WTC11 (cell line): ENCODE data around the gene ECT2. TPM values are rescaled to one million over a fixed set of nuclear protein-coding genes. Genes with fewer than 3 reads are reported as not detected.

ENCODE experiments used
- ATAC-seq: fragments of 200-7000 bp; cut with Tn5 transposase; 2 replicates; pipeline ENCODE4 v1.10.0; 2021; ENCODE audit warnings: mild to moderate bottlenecking, moderate library complexity
- CTCF ChIA-PET: fragments of 300-600 bp; sonication (Branson Sonifier 250); formaldehyde crosslinking; loops from one replicate; lab custom pipeline; 2021; ENCODE audit warnings: antibody characterized with exemption; lab: Charles Lee
- POLR2A ChIA-PET: fragments of 350-600 bp; sonication (Branson Sonifier 250); formaldehyde crosslinking; loops from one replicate; lab custom pipeline; 2021; ENCODE audit warnings: antibody characterized with exemption; lab: Charles Lee
- DNase-seq: peaks from one replicate; pipeline ENCODE4 v3.0.0; 2021; ENCODE audit warnings: low spot score
- H3K27ac Mint-ChIP-seq: 2 replicates; pipeline ENCODE4 v1.8.0; 2021; ENCODE audit warnings: mixed read lengths
- H3K27me3 Mint-ChIP-seq: 2 replicates; pipeline ENCODE4 v1.8.0; 2021; ENCODE audit warnings: low read depth, mild to moderate bottlenecking, moderate library complexity, mixed read lengths
- H3K36me3 Mint-ChIP-seq: 2 replicates; pipeline ENCODE4 v1.8.0; 2021; ENCODE audit warnings: mixed read lengths
- H3K4me1 Mint-ChIP-seq: 2 replicates; pipeline ENCODE4 v1.8.0; 2022; ENCODE audit warnings: mixed read lengths
- H3K4me3 Mint-ChIP-seq: 2 replicates; pipeline ENCODE4 v1.8.0; 2021; ENCODE audit warnings: mild to moderate bottlenecking, moderate library complexity, mixed read lengths
- H3K9me3 Mint-ChIP-seq: 2 replicates; pipeline ENCODE4 v1.8.0; 2021; ENCODE audit warnings: mixed read lengths
- CBFB ChIP-seq: sonication (generic); formaldehyde crosslinking; IDR thresholded peaks from 2 replicates; pipeline ENCODE4 v1.8.1; 2022; ENCODE audit warnings: mild to moderate bottlenecking, low read depth, missing genetic modification reagents
- CTCF ChIP-seq: fragments of 200-600 bp; IDR thresholded peaks from 2 replicates; pipeline ENCODE4 v1.8.0; 2022; ENCODE audit warnings: antibody characterized with exemption
- E2F1 ChIP-seq: sonication (generic); formaldehyde crosslinking; IDR thresholded peaks from 2 replicates; pipeline ENCODE4 v1.8.0; 2022; ENCODE audit warnings: mild to moderate bottlenecking, missing genetic modification reagents
- E2F5 ChIP-seq: sonication (generic); formaldehyde crosslinking; IDR thresholded peaks from 2 replicates; pipeline ENCODE4 v1.8.1; 2022; ENCODE audit warnings: mild to moderate bottlenecking, moderate library complexity, missing genetic modification reagents
- ELF4 ChIP-seq: sonication (generic); formaldehyde crosslinking; IDR thresholded peaks from 2 replicates; pipeline ENCODE4 v1.8.1; 2022; ENCODE audit warnings: low read depth, mild to moderate bottlenecking, moderate library complexity, missing genetic modification reagents
- GABPB1 ChIP-seq: sonication (generic); formaldehyde crosslinking; IDR thresholded peaks from 2 replicates; pipeline ENCODE4 v1.8.1; 2023; ENCODE audit warnings: mild to moderate bottlenecking, missing genetic modification reagents
- HMGA2 ChIP-seq: fragments of 250-450 bp; sonication (Bioruptor Pico); IDR thresholded peaks from 2 replicates; pipeline ENCODE4 v1.4.0; 2021; ENCODE audit warnings: mild to moderate bottlenecking, moderate library complexity
- JUN ChIP-seq: sonication (generic); formaldehyde crosslinking; IDR thresholded peaks from 2 replicates; pipeline ENCODE4 v1.8.0; 2023; ENCODE audit warnings: mild to moderate bottlenecking, missing genetic modification reagents
- MLX ChIP-seq: sonication (generic); formaldehyde crosslinking; IDR thresholded peaks from 2 replicates; pipeline ENCODE4 v1.8.1; 2023; ENCODE audit warnings: mild to moderate bottlenecking, missing genetic modification reagents, moderate library complexity
- MYBL2 ChIP-seq: sonication (generic); formaldehyde crosslinking; IDR thresholded peaks from 2 replicates; pipeline ENCODE4 v1.8.1; 2023; ENCODE audit warnings: mild to moderate bottlenecking, moderate library complexity, missing genetic modification reagents
- NFATC4 ChIP-seq: fragments of 250-450 bp; sonication (Bioruptor Pico); IDR thresholded peaks from 2 replicates; pipeline ENCODE4 v1.9.0; 2021; ENCODE audit warnings: mild to moderate bottlenecking
- PRRX2 ChIP-seq: fragments of 250-450 bp; sonication (Bioruptor Pico); IDR thresholded peaks from 2 replicates; pipeline ENCODE4 v1.8.0; 2021; ENCODE audit warnings: mild to moderate bottlenecking
- RORB ChIP-seq: fragments of 250-450 bp; sonication (Bioruptor Pico); IDR thresholded peaks from 2 replicates; pipeline ENCODE4 v1.9.0; 2021; ENCODE audit warnings: mild to moderate bottlenecking
- SMAD3 ChIP-seq: sonication (generic); formaldehyde crosslinking; IDR thresholded peaks from 2 replicates; pipeline ENCODE4 v1.8.0; 2022; ENCODE audit warnings: missing genetic modification reagents, mild to moderate bottlenecking, borderline replicate concordance
- SOX15 ChIP-seq: fragments of 250-450 bp; sonication (Bioruptor Pico); IDR thresholded peaks from 2 replicates; pipeline ENCODE4 v1.9.0; 2021; ENCODE audit warnings: mild to moderate bottlenecking
- TCF7 ChIP-seq: sonication (generic); formaldehyde crosslinking; IDR thresholded peaks from 2 replicates; pipeline ENCODE4 v1.8.0; 2022; ENCODE audit warnings: mild to moderate bottlenecking, low read depth, missing genetic modification reagents, moderate library complexity
- TEAD4 ChIP-seq: sonication (generic); formaldehyde crosslinking; IDR thresholded peaks from 2 replicates; pipeline ENCODE4 v1.8.0; 2022; ENCODE audit warnings: mild to moderate bottlenecking, missing genetic modification reagents
- ZBTB21 ChIP-seq: sonication (generic); formaldehyde crosslinking; IDR thresholded peaks from 2 replicates; pipeline ENCODE4 v1.8.1; 2023; ENCODE audit warnings: mild to moderate bottlenecking, missing genetic modification reagents, borderline replicate concordance
- ZNF121 ChIP-seq: sonication (generic); formaldehyde crosslinking; IDR thresholded peaks from 2 replicates; pipeline ENCODE4 v1.8.0; 2023; ENCODE audit warnings: missing genetic modification reagents
- ZNF232 ChIP-seq: sonication (generic); formaldehyde crosslinking; IDR thresholded peaks from 2 replicates; pipeline ENCODE4 v1.8.0; 2022; ENCODE audit warnings: mild to moderate bottlenecking, missing genetic modification reagents
- ZNF317 ChIP-seq: sonication (generic); formaldehyde crosslinking; IDR thresholded peaks from 2 replicates; pipeline ENCODE4 v1.8.1; 2023; ENCODE audit warnings: low read depth, mild to moderate bottlenecking, moderate library complexity, missing genetic modification reagents, borderline replicate concordance
- ZNF396 ChIP-seq: fragments of 250-450 bp; sonication (Bioruptor Pico); IDR thresholded peaks from 2 replicates; pipeline ENCODE4 v1.8.0; 2021; ENCODE audit warnings: mild to moderate bottlenecking, moderate library complexity, borderline replicate concordance
- ZNF423 ChIP-seq: fragments of 250-450 bp; sonication (Bioruptor Pico); IDR thresholded peaks from 2 replicates; pipeline ENCODE4 v2.1.2; 2022; ENCODE audit warnings: mild to moderate bottlenecking, moderate library complexity
- ZNF671 ChIP-seq: fragments of 250-450 bp; sonication (Bioruptor Pico); IDR thresholded peaks from 2 replicates; pipeline ENCODE4 v1.8.0; 2021; ENCODE audit warnings: mild to moderate bottlenecking
- ZSCAN18 ChIP-seq: fragments of 250-450 bp; sonication (Bioruptor Pico); IDR thresholded peaks from 2 replicates; pipeline ENCODE4 v2.1.2; 2022; ENCODE audit warnings: mild to moderate bottlenecking, moderate library complexity
- total RNA-seq: library from RNA; stranded (reverse); gene quantifications from 3 replicates; pipeline ENCODE4 v1.2.3, GENCODE V29; 2021
- TF ChIP-seq, protein P1 (sequence below): fragments of 250-450 bp; sonication (Bioruptor Pico); conservative IDR thresholded peaks from 2 replicates; pipeline ENCODE4 v1.9.0; 2021; ENCODE audit warnings: mild to moderate bottlenecking
- TF ChIP-seq, protein P2 (sequence below): sonication (generic); formaldehyde crosslinking; IDR thresholded peaks from 2 replicates; pipeline ENCODE4 v1.8.1; 2022; ENCODE audit warnings: low read depth, missing genetic modification reagents, borderline replicate concordance
- TF ChIP-seq, protein P3 (sequence below): sonication (generic); formaldehyde crosslinking; IDR thresholded peaks from 2 replicates; pipeline ENCODE4 v1.8.0; 2023; ENCODE audit warnings: missing genetic modification reagents

ECT2 gene
- total RNA-seq, 1 experiment from 2014 or later = 97.7 TPM

- POLR2A ChIA-PET = no interaction called here
- CTCF ChIA-PET = no interaction called here
These were observed 96.8 kb downstream of the ECT2 start for GRCh38 chr3:172847292-172847691.

DNA sequence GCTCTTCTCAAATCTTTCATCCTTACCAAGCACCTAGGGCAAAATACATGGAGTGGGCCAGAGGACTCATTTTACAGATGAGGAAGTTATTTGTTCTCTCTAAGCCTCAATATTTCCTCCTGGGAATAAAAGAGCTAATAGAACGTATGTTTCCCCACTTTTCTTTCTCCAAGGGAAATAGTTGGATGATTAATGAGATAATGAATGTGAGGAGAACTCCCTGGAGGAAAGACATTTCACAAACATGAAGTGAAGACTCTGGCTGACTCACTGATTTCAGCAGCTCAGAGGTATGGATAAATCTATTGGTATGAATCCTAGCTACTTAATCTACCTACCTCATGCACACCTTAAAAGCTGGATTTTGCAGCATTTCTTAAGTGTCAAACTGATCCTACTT lies 98.4 kb downstream of the ECT2 start:
- no peaks in the 10 kb centered on the region for H3K27me3 Mint-ChIP-seq
- no peak overlapping the region for H3K4me3 Mint-ChIP-seq
- H3K36me3 Mint-ChIP-seq = no peaks in the 10 kb centered on the region
- H3K9me3 Mint-ChIP-seq = no peaks in the 10 kb centered on the region
- H3K4me1 Mint-ChIP-seq = peaks cover 11% of the 10 kb centered on the region
- ChIA-PET CTCF (interaction anchor here (1.1 kb wide), 1 partner anchor 13 kb away, joined by 3 read pairs; no protein-coding TSS in a partner anchor), POLR2A (no interaction called here)
- DNase-seq = no peak
- TF ChIP-seq ZNF671 (CRISPR knock-in tag) (no peak), ZNF121 (CRISPR knock-in tag) (no peak), MYBL2 (CRISPR knock-in tag) (no peak), SMAD3 (CRISPR knock-in tag) (no peak), ZNF396 (CRISPR knock-in tag) (no peak), JUN (CRISPR knock-in tag) (no peak), E2F1 (no peak), ZNF232 (CRISPR knock-in tag) (no peak)
- TF ChIP-seq, protein P1, sequence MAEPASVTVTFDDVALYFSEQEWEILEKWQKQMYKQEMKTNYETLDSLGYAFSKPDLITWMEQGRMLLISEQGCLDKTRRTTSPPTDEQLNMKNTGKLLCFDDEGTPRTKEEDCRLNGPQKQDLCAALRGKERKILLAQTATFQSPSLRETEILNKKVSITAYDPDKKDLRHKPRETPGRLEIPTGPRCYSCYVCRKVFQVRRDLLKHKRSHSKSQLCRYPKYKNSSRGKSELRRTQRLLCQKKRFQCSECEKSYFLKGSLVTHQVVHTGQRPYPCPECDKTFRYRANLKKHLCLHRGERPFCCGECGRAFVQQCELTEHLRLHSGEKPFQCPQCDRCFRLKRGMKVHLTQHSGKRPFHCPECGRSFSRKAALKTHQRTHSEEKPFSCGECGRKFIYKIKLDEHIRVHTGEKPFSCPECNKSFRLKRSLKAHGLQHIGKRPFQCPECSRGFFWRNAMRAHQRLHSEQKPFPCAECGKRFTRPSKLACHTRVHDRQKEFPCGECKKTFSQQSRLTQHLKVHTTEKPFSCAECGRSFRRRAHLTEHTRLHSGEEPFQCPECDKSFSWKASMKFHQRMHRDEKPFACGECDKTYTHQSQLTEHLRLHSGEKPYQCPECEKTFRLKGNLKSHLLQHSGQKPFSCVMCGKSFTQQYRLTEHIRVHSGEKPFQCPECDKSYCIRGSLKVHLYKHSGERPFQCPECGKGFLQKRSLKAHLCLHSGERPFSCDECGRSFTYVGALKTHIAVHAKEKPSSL (CRISPR knock-in tag) = no peak
- TF ChIP-seq, protein P2, sequence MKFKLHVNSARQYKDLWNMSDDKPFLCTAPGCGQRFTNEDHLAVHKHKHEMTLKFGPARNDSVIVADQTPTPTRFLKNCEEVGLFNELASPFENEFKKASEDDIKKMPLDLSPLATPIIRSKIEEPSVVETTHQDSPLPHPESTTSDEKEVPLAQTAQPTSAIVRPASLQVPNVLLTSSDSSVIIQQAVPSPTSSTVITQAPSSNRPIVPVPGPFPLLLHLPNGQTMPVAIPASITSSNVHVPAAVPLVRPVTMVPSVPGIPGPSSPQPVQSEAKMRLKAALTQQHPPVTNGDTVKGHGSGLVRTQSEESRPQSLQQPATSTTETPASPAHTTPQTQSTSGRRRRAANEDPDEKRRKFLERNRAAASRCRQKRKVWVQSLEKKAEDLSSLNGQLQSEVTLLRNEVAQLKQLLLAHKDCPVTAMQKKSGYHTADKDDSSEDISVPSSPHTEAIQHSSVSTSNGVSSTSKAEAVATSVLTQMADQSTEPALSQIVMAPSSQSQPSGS (CRISPR knock-in tag) = no peak
- H3K27ac Mint-ChIP-seq = no peak overlapping the region
- ATAC-seq = no peak

More at GRCh38 chr3:172847292-172847691, 96.8 kb downstream of the ECT2 start:
- ATAC-seq = no peak
- Mint-ChIP-seq H3K27ac (no peak overlapping the region), H3K36me3 (no peaks in the 10 kb centered on the region), H3K27me3 (no peaks in the 10 kb centered on the region), H3K9me3 (no peaks in the 10 kb centered on the region), H3K4me1 (peaks cover 11% of the 10 kb centered on the region), H3K4me3 (no peak overlapping the region)
- TF ChIP-seq CTCF = no peak
- no peak for TF ChIP-seq CBFB (CRISPR knock-in tag)
- no peak for TF ChIP-seq SOX15 (CRISPR knock-in tag)
- no peak for TF ChIP-seq ZNF317 (CRISPR knock-in tag)
- TF ChIP-seq TEAD4 = no peak
- TF ChIP-seq, protein P3, sequence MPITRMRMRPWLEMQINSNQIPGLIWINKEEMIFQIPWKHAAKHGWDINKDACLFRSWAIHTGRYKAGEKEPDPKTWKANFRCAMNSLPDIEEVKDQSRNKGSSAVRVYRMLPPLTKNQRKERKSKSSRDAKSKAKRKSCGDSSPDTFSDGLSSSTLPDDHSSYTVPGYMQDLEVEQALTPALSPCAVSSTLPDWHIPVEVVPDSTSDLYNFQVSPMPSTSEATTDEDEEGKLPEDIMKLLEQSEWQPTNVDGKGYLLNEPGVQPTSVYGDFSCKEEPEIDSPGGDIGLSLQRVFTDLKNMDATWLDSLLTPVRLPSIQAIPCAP = no peak
- TF ChIP-seq ELF4 = no peak
- no peak for TF ChIP-seq GABPB1 (CRISPR knock-in tag)
- TF ChIP-seq TCF7 (CRISPR knock-in tag) = no peak
- TF ChIP-seq MLX (CRISPR knock-in tag) = no peak
- TF ChIP-seq RORB = no peak
- TF ChIP-seq MYBL2 (CRISPR knock-in tag) = no peak
- TF ChIP-seq PRRX2 (CRISPR knock-in tag) = no peak
- no peak for TF ChIP-seq ZSCAN18 (CRISPR knock-in tag)
- no peak for TF ChIP-seq ZNF423 (CRISPR knock-in tag)
- no peak for TF ChIP-seq HMGA2 (CRISPR knock-in tag)
- TF ChIP-seq E2F5 = no peak
- TF ChIP-seq ZNF121 (CRISPR knock-in tag) = no peak
- no peak for TF ChIP-seq NFATC4 (CRISPR knock-in tag)
- TF ChIP-seq ZBTB21 (CRISPR knock-in tag) = no peak
- DNase-seq = no peak
